MM.1S (cell line): ENCODE measurements around the gene SLC4A4.

Experiments
- DNase-seq: peaks from one replicate; pipeline ENCODE4 v3.0.0-alpha.2; 2015
- H2AFZ ChIP-seq: fragments of 300-600 bp; sonication (generic); 2 replicates; pipeline ENCODE4 v1.6.0; 2016; ENCODE audit warnings: antibody characterized with exemption, low read length
- H3F3A ChIP-seq: fragments of 300-600 bp; sonication (generic); 2 replicates; pipeline ENCODE4 v1.6.1; 2016; ENCODE audit warnings: mild to moderate bottlenecking, antibody characterized with exemption, low read length, moderate library complexity, mixed read lengths; ENCODE audit not compliant: insufficient read depth
- H3K27ac ChIP-seq: fragments of 300-600 bp; sonication (generic); 2 replicates; pipeline ENCODE4 v1.5.1; 2016; ENCODE audit warnings: mild to moderate bottlenecking, low read length
- H3K27me3 ChIP-seq: fragments of 300-600 bp; sonication (generic); replicated peaks from 2 replicates; pipeline ENCODE4 v1.6.0; 2016; ENCODE audit warnings: low read length; ENCODE audit not compliant: insufficient read depth
- H3K36me3 ChIP-seq: fragments of 300-600 bp; sonication (generic); replicated peaks from 2 replicates; pipeline ENCODE4 v1.6.1; 2016; ENCODE audit warnings: mild to moderate bottlenecking, low read length, mixed read lengths; ENCODE audit not compliant: insufficient read depth
- H3K4me1 ChIP-seq: fragments of 300-600 bp; sonication (generic); 2 replicates; pipeline ENCODE4 v1.6.1; 2016; ENCODE audit warnings: low read length, mixed read lengths
- H3K4me2 ChIP-seq: fragments of 300-600 bp; sonication (generic); 2 replicates; pipeline ENCODE4 v1.6.0; 2016; ENCODE audit warnings: low read depth, low read length
- H3K4me3 ChIP-seq: fragments of 300-600 bp; sonication (generic); 2 replicates; pipeline ENCODE4 v1.5.1; 2016; ENCODE audit warnings: low read length, mixed read lengths
- H3K79me2 ChIP-seq: fragments of 300-600 bp; sonication (generic); 2 replicates; pipeline ENCODE4 v1.6.1; 2016; ENCODE audit warnings: mixed run types, low read length, mixed read lengths
- H3K9ac ChIP-seq: fragments of 300-600 bp; sonication (generic); 2 replicates; pipeline ENCODE4 v1.6.1; 2016; ENCODE audit warnings: low read length, mixed read lengths
- H3K9me2 ChIP-seq: fragments of 300-600 bp; sonication (generic); replicated peaks from 2 replicates; pipeline ENCODE4 v1.6.1; 2016; ENCODE audit warnings: mild to moderate bottlenecking, low read length, mixed read lengths; ENCODE audit not compliant: insufficient read depth
- H3K9me3 ChIP-seq: fragments of 300-600 bp; sonication (generic); replicated peaks from 2 replicates; pipeline ENCODE4 v1.6.1; 2016; ENCODE audit warnings: mild to moderate bottlenecking, low read length, mixed read lengths; ENCODE audit not compliant: insufficient read depth
- H4K20me1 ChIP-seq: fragments of 300-600 bp; sonication (generic); 2 replicates; pipeline ENCODE4 v1.6.1; 2016; ENCODE audit warnings: mild to moderate bottlenecking, low read length, moderate library complexity, mixed read lengths; ENCODE audit not compliant: insufficient read depth
- EZH2 ChIP-seq: fragments of 300-600 bp; sonication (generic); optimal IDR thresholded peaks from 2 replicates; pipeline ENCODE3; 2017; ENCODE audit warnings: low read depth, mild to moderate bottlenecking, antibody characterized with exemption, low read length, mixed read lengths
- EZH2phosphoT487 ChIP-seq: fragments of 300-600 bp; sonication (generic); IDR thresholded peaks from 2 replicates; pipeline ENCODE4 v1.6.1; 2018; ENCODE audit warnings: antibody characterized with exemption, low read length
- TF ChIP-seq, protein P1 (sequence below): fragments of 300-600 bp; sonication (generic); IDR thresholded peaks from 2 replicates; pipeline ENCODE4 v1.5.1; 2016; ENCODE audit warnings: antibody characterized with exemption, low read length, mixed read lengths

The SLC4A4 gene

DNA sequence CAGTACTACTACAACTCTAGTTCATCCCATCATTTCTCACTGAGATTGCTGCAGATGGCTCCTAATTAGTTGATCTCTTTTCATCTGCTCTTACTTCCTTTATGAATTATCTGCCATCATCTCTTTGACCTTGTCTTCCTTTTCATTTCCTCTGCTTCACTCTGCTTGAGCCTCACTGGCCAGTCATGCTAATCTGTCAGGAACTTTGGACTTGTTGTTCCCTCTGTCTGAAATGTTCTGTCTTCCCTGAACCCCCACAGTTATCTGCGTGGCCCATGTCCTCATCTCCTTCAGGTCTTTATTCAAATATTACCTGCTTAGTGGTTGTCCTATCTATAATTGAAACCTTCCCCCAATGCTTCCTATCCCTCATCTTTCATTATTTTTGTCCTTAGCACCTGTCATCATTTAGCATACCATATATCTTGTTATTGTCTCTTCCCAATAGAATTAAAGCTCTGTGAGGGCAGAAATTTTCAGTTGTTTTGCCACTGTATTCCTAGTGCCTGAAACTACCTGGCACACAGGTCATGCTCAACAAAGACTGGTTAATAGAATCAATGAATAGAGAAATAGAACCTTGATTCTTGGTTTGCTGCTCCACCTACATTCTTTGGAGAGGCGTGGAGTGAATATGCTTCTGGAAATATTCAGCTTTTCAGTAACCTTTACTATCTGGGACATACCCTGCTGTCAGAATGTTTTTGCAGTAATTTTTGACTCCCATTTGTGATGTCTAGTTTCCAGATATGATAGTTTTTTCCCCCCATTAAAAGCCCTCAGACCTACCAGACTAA, 5.0 kb downstream of the SLC4A4 start:
- no peak for DNase-seq
- H3F3A ChIP-seq = no peaks in the 10 kb centered on the region
- H3K9me2 ChIP-seq = no peaks in the 10 kb centered on the region
- H3K79me2 ChIP-seq = no peaks in the 10 kb centered on the region
- H3K9ac ChIP-seq = no peak overlapping the region
- H2AFZ ChIP-seq = no peak overlapping the region
- no peaks in the 10 kb centered on the region for H3K9me3 ChIP-seq
- H3K4me2 ChIP-seq = no peak overlapping the region
- no peaks in the 10 kb centered on the region for H3K4me1 ChIP-seq
- no peak overlapping the region for H3K4me3 ChIP-seq
- H3K27me3 ChIP-seq = no peaks in the 10 kb centered on the region
- H4K20me1 ChIP-seq = no peaks in the 10 kb centered on the region
- TF ChIP-seq EZH2phosphoT487 (no peak), EZH2 (no peak)
- TF ChIP-seq, protein P1, sequence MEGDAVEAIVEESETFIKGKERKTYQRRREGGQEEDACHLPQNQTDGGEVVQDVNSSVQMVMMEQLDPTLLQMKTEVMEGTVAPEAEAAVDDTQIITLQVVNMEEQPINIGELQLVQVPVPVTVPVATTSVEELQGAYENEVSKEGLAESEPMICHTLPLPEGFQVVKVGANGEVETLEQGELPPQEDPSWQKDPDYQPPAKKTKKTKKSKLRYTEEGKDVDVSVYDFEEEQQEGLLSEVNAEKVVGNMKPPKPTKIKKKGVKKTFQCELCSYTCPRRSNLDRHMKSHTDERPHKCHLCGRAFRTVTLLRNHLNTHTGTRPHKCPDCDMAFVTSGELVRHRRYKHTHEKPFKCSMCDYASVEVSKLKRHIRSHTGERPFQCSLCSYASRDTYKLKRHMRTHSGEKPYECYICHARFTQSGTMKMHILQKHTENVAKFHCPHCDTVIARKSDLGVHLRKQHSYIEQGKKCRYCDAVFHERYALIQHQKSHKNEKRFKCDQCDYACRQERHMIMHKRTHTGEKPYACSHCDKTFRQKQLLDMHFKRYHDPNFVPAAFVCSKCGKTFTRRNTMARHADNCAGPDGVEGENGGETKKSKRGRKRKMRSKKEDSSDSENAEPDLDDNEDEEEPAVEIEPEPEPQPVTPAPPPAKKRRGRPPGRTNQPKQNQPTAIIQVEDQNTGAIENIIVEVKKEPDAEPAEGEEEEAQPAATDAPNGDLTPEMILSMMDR = no peak
- H3K27ac ChIP-seq = no peak overlapping the region
- no peaks in the 10 kb centered on the region for H3K36me3 ChIP-seq

DNA sequence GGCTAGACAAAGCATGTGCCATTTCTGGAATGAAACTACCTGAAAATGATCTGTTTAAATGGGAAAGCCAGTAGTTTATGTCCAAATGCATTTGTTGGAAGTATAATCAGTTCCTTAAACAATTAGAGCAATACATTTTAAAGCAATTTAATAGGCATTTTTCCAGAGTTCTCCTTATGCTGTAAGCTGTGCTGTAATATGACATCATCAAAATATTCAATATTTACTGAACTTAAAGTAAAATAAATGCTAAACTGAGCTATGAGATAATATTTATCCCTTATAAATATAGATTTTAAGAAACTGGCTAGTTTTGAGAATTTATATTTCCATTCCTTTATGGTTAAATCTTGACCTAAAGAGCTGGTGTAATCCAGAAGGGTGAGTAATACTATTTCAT, 7.9 kb downstream of the SLC4A4 start:
- no peak overlapping the region for H3K4me3 ChIP-seq
- DNase-seq = no peak
- no peak overlapping the region for H2AFZ ChIP-seq
- no peaks in the 10 kb centered on the region for H3K36me3 ChIP-seq
- no peak overlapping the region for H3K9ac ChIP-seq
- H4K20me1 ChIP-seq = no peaks in the 10 kb centered on the region
- H3K4me2 ChIP-seq = no peak overlapping the region
- H3K27ac ChIP-seq = no peak overlapping the region
- no peaks in the 10 kb centered on the region for H3K79me2 ChIP-seq
- no peaks in the 10 kb centered on the region for H3K9me3 ChIP-seq
- no peaks in the 10 kb centered on the region for H3K27me3 ChIP-seq
- H3K4me1 ChIP-seq = no peaks in the 10 kb centered on the region
- no peaks in the 10 kb centered on the region for H3F3A ChIP-seq
- TF ChIP-seq, protein P1 = no peak
- TF ChIP-seq EZH2 (no peak), EZH2phosphoT487 (no peak)
- no peaks in the 10 kb centered on the region for H3K9me2 ChIP-seq

DNA sequence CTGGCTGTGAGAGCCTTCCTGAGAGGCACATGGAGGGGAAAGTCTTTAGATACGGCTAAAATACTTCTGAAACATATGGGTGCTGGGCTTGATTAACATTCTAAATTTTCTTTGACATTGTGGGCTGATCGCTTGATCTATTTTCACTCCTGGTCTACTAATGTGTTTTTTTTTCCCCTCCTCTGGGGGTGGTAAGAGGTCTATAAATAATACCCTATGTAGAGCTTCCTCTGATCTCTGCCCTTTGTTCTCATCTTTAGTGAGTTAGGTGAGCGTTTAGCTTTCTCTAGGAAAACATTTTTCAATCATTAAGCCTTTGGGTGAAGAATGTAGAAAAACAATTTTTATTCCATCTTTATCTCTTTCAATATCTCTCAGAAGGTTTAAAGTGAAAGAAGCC, 9.8 kb downstream of the SLC4A4 start:
- no peaks in the 10 kb centered on the region for H3K9me3 ChIP-seq
- no peak overlapping the region for H3K4me2 ChIP-seq
- H3K27me3 ChIP-seq = no peaks in the 10 kb centered on the region
- H3K9ac ChIP-seq = no peak overlapping the region
- no peaks in the 10 kb centered on the region for H3K4me1 ChIP-seq
- no peaks in the 10 kb centered on the region for H4K20me1 ChIP-seq
- H3K36me3 ChIP-seq = no peaks in the 10 kb centered on the region
- no peaks in the 10 kb centered on the region for H3F3A ChIP-seq
- no peak overlapping the region for H2AFZ ChIP-seq
- no peak overlapping the region for H3K4me3 ChIP-seq
- TF ChIP-seq EZH2 (no peak), EZH2phosphoT487 (no peak)
- TF ChIP-seq, protein P1 = no peak
- H3K27ac ChIP-seq = no peak overlapping the region
- DNase-seq = no peak
- H3K9me2 ChIP-seq = no peaks in the 10 kb centered on the region
- H3K79me2 ChIP-seq = no peaks in the 10 kb centered on the region
